Vagina (tissue), 2 donors: ENCODE data around the gene DUSP22.

Source experiments
- POLR2AphosphoS5 ChIP-seq, 2 donors: sonication (generic); formaldehyde crosslinking; IDR thresholded peaks; one replicate each; pipeline ENCODE4 v1.9.0; 2017; ENCODE audit warnings: antibody characterized with exemption in 2 of 2, mild to moderate bottlenecking in 2 of 2, low read depth in 1 of 2; ENCODE audit not compliant: insufficient read depth in 1 of 2
- TF ChIP-seq, protein P1 (sequence below), 3 experiments: fragments of 450-650 bp in 2 of 3; fragments of 200-600 bp in 1 of 3; sonication (generic) in 1 of 3; IDR thresholded peaks; one replicate each; pipeline ENCODE4 v1.5.1; 2017 to 2019; ENCODE audit warnings: antibody characterized with exemption in 3 of 3, mild to moderate bottlenecking in 2 of 3, moderate library complexity in 2 of 3

- TF ChIP-seq POLR2AphosphoS5 (IDR thresholded peaks at IDR 0.05; ENCODE audit: insufficient read depth in 1 of 2, low read depth in 1 of 2): no peak
- TF ChIP-seq, protein P1, sequence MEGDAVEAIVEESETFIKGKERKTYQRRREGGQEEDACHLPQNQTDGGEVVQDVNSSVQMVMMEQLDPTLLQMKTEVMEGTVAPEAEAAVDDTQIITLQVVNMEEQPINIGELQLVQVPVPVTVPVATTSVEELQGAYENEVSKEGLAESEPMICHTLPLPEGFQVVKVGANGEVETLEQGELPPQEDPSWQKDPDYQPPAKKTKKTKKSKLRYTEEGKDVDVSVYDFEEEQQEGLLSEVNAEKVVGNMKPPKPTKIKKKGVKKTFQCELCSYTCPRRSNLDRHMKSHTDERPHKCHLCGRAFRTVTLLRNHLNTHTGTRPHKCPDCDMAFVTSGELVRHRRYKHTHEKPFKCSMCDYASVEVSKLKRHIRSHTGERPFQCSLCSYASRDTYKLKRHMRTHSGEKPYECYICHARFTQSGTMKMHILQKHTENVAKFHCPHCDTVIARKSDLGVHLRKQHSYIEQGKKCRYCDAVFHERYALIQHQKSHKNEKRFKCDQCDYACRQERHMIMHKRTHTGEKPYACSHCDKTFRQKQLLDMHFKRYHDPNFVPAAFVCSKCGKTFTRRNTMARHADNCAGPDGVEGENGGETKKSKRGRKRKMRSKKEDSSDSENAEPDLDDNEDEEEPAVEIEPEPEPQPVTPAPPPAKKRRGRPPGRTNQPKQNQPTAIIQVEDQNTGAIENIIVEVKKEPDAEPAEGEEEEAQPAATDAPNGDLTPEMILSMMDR (IDR thresholded peaks at IDR 0.05): no peak
Observed at GRCh38 chr6:348860-349396, 56.6 kb downstream of the DUSP22 start.
